H9 (cell line): ENCODE data around the gene SMCO4. TPM values are rescaled to one million over a fixed set of nuclear protein-coding genes. Genes with fewer than 3 reads are reported as not detected.

Experiments used
- DNase-seq: peaks from one replicate; pipeline ENCODE4 v3.0.0-alpha.2; 2017
- H2AFZ ChIP-seq: one replicate; pipeline ENCODE4 v1.6.1; 2013; ENCODE audit warnings: mild to moderate bottlenecking, low read length, control low read depth, moderate library complexity
- H2AK5ac ChIP-seq: 2 replicates; pipeline ENCODE4 v1.6.1; 2013; ENCODE audit warnings: low read length, control low read depth, mixed read lengths; ENCODE audit not compliant: insufficient read length
- H2BK120ac ChIP-seq: one replicate; pipeline ENCODE4 v1.6.1; 2013; ENCODE audit warnings: low read depth, mild to moderate bottlenecking, low read length, control low read depth, inconsistent platforms; ENCODE audit not compliant: poor library complexity, severe bottlenecking
- H2BK12ac ChIP-seq: 2 replicates; pipeline ENCODE4 v1.6.1; 2013; ENCODE audit warnings: low read length, control low read depth, mixed read lengths, low read depth; ENCODE audit not compliant: insufficient read length
- H2BK15ac ChIP-seq: 2 replicates; pipeline ENCODE4 v1.6.1; 2013; ENCODE audit warnings: low read depth, low read length, control low read depth
- H2BK20ac ChIP-seq: one replicate; pipeline ENCODE4 v1.6.1; 2013; ENCODE audit warnings: low read depth, mild to moderate bottlenecking, low read length, control low read depth, inconsistent platforms; ENCODE audit not compliant: poor library complexity, severe bottlenecking
- H2BK5ac ChIP-seq: 2 replicates; pipeline ENCODE4 v1.6.1; 2013; ENCODE audit warnings: low read length, control low read depth, mixed read lengths; ENCODE audit not compliant: insufficient read length
- H3K14ac ChIP-seq: 2 replicates; pipeline ENCODE4 v1.6.1; 2013; ENCODE audit warnings: low read length, control low read depth; ENCODE audit not compliant: insufficient read depth
- H3K18ac ChIP-seq: 2 replicates; pipeline ENCODE4 v1.6.1; 2013; ENCODE audit warnings: low read depth, mild to moderate bottlenecking, mixed read lengths, low read length, control low read depth; ENCODE audit not compliant: insufficient read length
- H3K23ac ChIP-seq: 2 replicates; pipeline ENCODE4 v1.6.1; 2013; ENCODE audit warnings: low read length, control low read depth, mixed read lengths, low read depth; ENCODE audit not compliant: insufficient read length
- H3K23me2 ChIP-seq: 2 replicates; pipeline ENCODE4 v1.6.1; 2013; ENCODE audit warnings: low read depth, mild to moderate bottlenecking, mixed read lengths, low read length, control low read depth; ENCODE audit not compliant: insufficient read length, poor library complexity, severe bottlenecking
- H3K27ac ChIP-seq: 2 replicates; pipeline ENCODE4 v1.5.1; 2013; ENCODE audit warnings: low read length, control low read depth, mixed read lengths, low read depth; ENCODE audit not compliant: insufficient read length
- H3K27me3 ChIP-seq: 2 replicates; pipeline ENCODE4 v1.6.1; 2013; ENCODE audit warnings: low read length, control low read depth, inconsistent platforms; ENCODE audit not compliant: insufficient read depth
- H3K4ac ChIP-seq: 2 replicates; pipeline ENCODE4 v1.6.1; 2013; ENCODE audit warnings: low read depth, mild to moderate bottlenecking, control low read depth, inconsistent platforms, low read length, moderate library complexity
- H3K4me1 ChIP-seq: 2 replicates; pipeline ENCODE4 v1.6.1; 2013; ENCODE audit warnings: low read length, control low read depth, inconsistent platforms; ENCODE audit not compliant: insufficient read depth
- H3K4me2 ChIP-seq: 2 replicates; pipeline ENCODE4 v1.6.1; 2013; ENCODE audit warnings: low read length, control low read depth, mixed read lengths; ENCODE audit not compliant: insufficient read length, insufficient read depth
- H3K56ac ChIP-seq: 2 replicates; pipeline ENCODE4 v1.6.1; 2013; ENCODE audit warnings: low read depth, mild to moderate bottlenecking, mixed read lengths, low read length, control low read depth; ENCODE audit not compliant: insufficient read length
- H3K79me1 ChIP-seq: 2 replicates; pipeline ENCODE4 v1.6.1; 2013; ENCODE audit warnings: low read depth, mild to moderate bottlenecking, moderate library complexity, low read length, control low read depth, inconsistent platforms; ENCODE audit not compliant: insufficient read depth, poor library complexity, severe bottlenecking
- H3K79me2 ChIP-seq: 2 replicates; pipeline ENCODE4 v1.6.1; 2013; ENCODE audit warnings: low read length, control low read depth, inconsistent platforms; ENCODE audit not compliant: insufficient read depth
- H3K9ac ChIP-seq: 2 replicates; pipeline ENCODE4 v1.6.1; 2013; ENCODE audit warnings: low read length, control low read depth, mixed read lengths; ENCODE audit not compliant: insufficient read length; ENCODE audit errors: extremely low read depth
- H3K9me3 ChIP-seq: one replicate; pipeline ENCODE4 v1.6.1; 2013; ENCODE audit warnings: low read depth, low read length, inconsistent platforms; ENCODE audit not compliant: control insufficient read depth
- H3T11ph ChIP-seq: one replicate; pipeline ENCODE4 v1.6.1; 2013; ENCODE audit warnings: mild to moderate bottlenecking, low read length, control low read depth, inconsistent platforms
- H4K20me1 ChIP-seq: one replicate; pipeline ENCODE4 v1.6.1; 2013; ENCODE audit not compliant: control insufficient read depth, insufficient read length, insufficient read depth
- H4K5ac ChIP-seq: 2 replicates; pipeline ENCODE4 v1.6.1; 2013; ENCODE audit warnings: low read depth, mild to moderate bottlenecking, mixed read lengths, low read length, control low read depth; ENCODE audit not compliant: insufficient read length
- H4K8ac ChIP-seq: replicated peaks from 2 replicates; pipeline ENCODE4 v1.6.1; 2013; ENCODE audit warnings: low read length, control low read depth, mixed read lengths, low read depth; ENCODE audit not compliant: insufficient read length
- H4K91ac ChIP-seq: 2 replicates; pipeline ENCODE4 v1.6.1; 2013; ENCODE audit warnings: low read depth, mild to moderate bottlenecking, moderate library complexity, mixed read lengths, low read length, control low read depth; ENCODE audit not compliant: insufficient read length
- H3K27ac Mint-ChIP-seq, 3 experiments: 2 replicates in 2 of 3; 3 replicates in 1 of 3; pipeline ENCODE4 v1.8.0; 2020 to 2021; ENCODE audit warnings: mixed read lengths in 3 of 3, mild to moderate bottlenecking in 1 of 3, moderate library complexity in 1 of 3
- H3K27me3 Mint-ChIP-seq: 2 replicates; pipeline ENCODE4 v1.8.0; 2021; ENCODE audit warnings: low read depth, mild to moderate bottlenecking, moderate library complexity, mixed read lengths
- H3K36me3 Mint-ChIP-seq, 3 experiments: 2 replicates in 2 of 3; 3 replicates in 1 of 3; pipeline ENCODE4 v1.8.0; 2020 to 2021; ENCODE audit warnings: low read depth in 3 of 3, mixed read lengths in 3 of 3; ENCODE audit not compliant: insufficient read depth in 1 of 3
- H3K4me1 Mint-ChIP-seq, 2 experiments: 2 replicates each; pipeline ENCODE4 v1.8.0; 2020; ENCODE audit warnings: mixed read lengths in 2 of 2
- H3K4me3 Mint-ChIP-seq, 2 experiments: 2 replicates in 1 of 2; 3 replicates in 1 of 2; pipeline ENCODE4 v1.8.0; 2020 to 2021; ENCODE audit warnings: mild to moderate bottlenecking in 2 of 2, mixed read lengths in 2 of 2, moderate library complexity in 1 of 2
- H3K9me3 Mint-ChIP-seq, 2 experiments: 2 replicates in 1 of 2; 3 replicates in 1 of 2; pipeline ENCODE4 v1.8.0; 2020; ENCODE audit warnings: mild to moderate bottlenecking in 2 of 2, mixed read lengths in 2 of 2, moderate library complexity in 1 of 2
- CTCF ChIP-seq: fragments of 200-600 bp; sonication (generic); conservative IDR thresholded peaks from 3 replicates; pipeline ENCODE4 v1.8.0; 2021; ENCODE audit warnings: antibody characterized with exemption, mild to moderate bottlenecking
- WGBS: extraction: QIAGEN DNeasy Blood & Tissue Kit; methylation state at CpG from one replicate; pipeline ENCODE4 v1.1.7; 2013; ENCODE audit warnings: missing lambda C conversion rate, low lambda C conversion rate, mixed read lengths; ENCODE audit not compliant: insufficient read length; ENCODE audit errors: extremely low coverage; 5-methylcytosine and 5-hydroxymethylcytosine counted together
- total RNA-seq: library from RNA; stranded (reverse); gene quantifications from 2 replicates; pipeline ENCODE4 v1.2.1, GENCODE V29; 2021

SMCO4 gene
- total RNA-seq, 1 experiment from 2014 or later: 35.6 TPM

GRCh38 chr11:93492464-93493251 is 50.5 kb downstream of the SMCO4 start:
- H3K27me3 ChIP-seq: no peaks in the 10 kb centered on the region
- H3K4me1 Mint-ChIP-seq: peaks cover 26 to 27% of the 10 kb centered on the region in 2 experiments
- H3K4ac ChIP-seq: no peak overlapping the region
- no peak overlapping the region for H3T11ph ChIP-seq
- H2AFZ ChIP-seq: no peak overlapping the region
- no peaks in the 10 kb centered on the region for H4K20me1 ChIP-seq
- H3K14ac ChIP-seq: no peak overlapping the region; the same call in 1 of the 2 replicates
- no peaks in the 10 kb centered on the region for H3K79me1 ChIP-seq
- H2BK12ac ChIP-seq: no peak overlapping the region
- H3K4me3 Mint-ChIP-seq: no peak overlapping the region
- H3K36me3 Mint-ChIP-seq: peaks cover 15 to 24% (median 19%) of the 10 kb centered on the region in 3 experiments
- no peak overlapping the region for H4K8ac ChIP-seq
- no peaks in the 10 kb centered on the region for H3K9me3 ChIP-seq
- H2BK20ac ChIP-seq: no peak overlapping the region
- peaks cover 25% of the 10 kb centered on the region; the same call in 1 of the 2 replicates for H3K4me1 ChIP-seq
- no peaks in the 10 kb centered on the region; the same call in 1 of the 2 replicates for H3K79me2 ChIP-seq
- H2BK5ac ChIP-seq: no peak overlapping the region
- no peak overlapping the region for H4K5ac ChIP-seq
- no CpG with 5 or more reads among the region's 8 CpGs for WGBS
- no peak overlapping the region for H2BK15ac ChIP-seq
- peak overlapping the region in 2 of 3 experiments; percentile 12 to 20; a peak in 4 of 7 replicates for H3K27ac Mint-ChIP-seq
- no peak overlapping the region for H3K18ac ChIP-seq
- no peak overlapping the region for H2AK5ac ChIP-seq
- no peak overlapping the region for H4K91ac ChIP-seq
- no peak overlapping the region for H3K27ac ChIP-seq
- H3K56ac ChIP-seq: no peak overlapping the region
- no peak overlapping the region for H3K4me2 ChIP-seq
- H3K27me3 Mint-ChIP-seq: no peaks in the 10 kb centered on the region
- H3K9me3 Mint-ChIP-seq: no peaks in the 10 kb centered on the region
- TF ChIP-seq CTCF: no peak
- no peaks in the 10 kb centered on the region for H3K23me2 ChIP-seq
- H2BK120ac ChIP-seq: no peak overlapping the region
- H3K23ac ChIP-seq: no peak overlapping the region
- no peak for DNase-seq
- H3K9ac ChIP-seq: no peak overlapping the region
